ENCODE data around the gene ABI2.
"Not testable (repeated sequence)": the region's sequence is repeated elsewhere in the genome, so short reads cannot be mapped to it uniquely, and the experiment has no call there.

Gene ABI2

GRCh38 chr2:203360833-203361430 lies 32.7 kb downstream of the ABI2 start:
- DNase-seq = no peak

- DNase-seq = no peak
Measured at GRCh38 chr2:203361495-203361894, 33.3 kb downstream of the ABI2 start.

GRCh38 chr2:203361922-203362321 lies 33.7 kb downstream of the ABI2 start:
- DNase-seq = no peak

GRCh38 chr2:203366639-203367466 lies 38.7 kb downstream of the ABI2 start:
- no peak for DNase-seq

GRCh38 chr2:203372706-203373105 lies 44.5 kb downstream of the ABI2 start:
- not testable (repeated sequence) for DNase-seq

GRCh38 chr2:203376173-203376572 lies 48.0 kb downstream of the ABI2 start:
- DNase-seq = no peak

GRCh38 chr2:203379156-203379555 lies 51.0 kb downstream of the ABI2 start:
- no peak for DNase-seq

GRCh38 chr2:203383038-203383437 lies 54.8 kb downstream of the ABI2 start:
- no peak for DNase-seq

GRCh38 chr2:203388153-203388552 lies 60.0 kb downstream of the ABI2 start:
- not testable (repeated sequence) for DNase-seq

- no peak for DNase-seq
Measured at GRCh38 chr2:203394519-203395227, 66.5 kb downstream of the ABI2 start.

GRCh38 chr2:203395858-203396257 lies 67.7 kb downstream of the ABI2 start:
- peak; percentile 5 for DNase-seq

- DNase-seq = no peak
Measured at GRCh38 chr2:203396667-203397066, 68.5 kb downstream of the ABI2 start.

- DNase-seq = no peak
Measured at GRCh38 chr2:203399031-203399430, 70.8 kb downstream of the ABI2 start.

GRCh38 chr2:203400805-203401585 lies 72.8 kb downstream of the ABI2 start:
- no peak for DNase-seq

GRCh38 chr2:203404996-203405395 lies 76.8 kb downstream of the ABI2 start:
- no peak for DNase-seq

GRCh38 chr2:203407496-203407895 lies 79.3 kb downstream of the ABI2 start:
- DNase-seq = no peak

- no peak for DNase-seq
Measured at GRCh38 chr2:203412546-203413331, 84.5 kb downstream of the ABI2 start.

- no peak for DNase-seq
Measured at GRCh38 chr2:203413796-203414195, 85.6 kb downstream of the ABI2 start.

- DNase-seq = no peak
Measured at GRCh38 chr2:203418271-203418670, 90.1 kb downstream of the ABI2 start.

GRCh38 chr2:203427061-203427460 lies 98.9 kb downstream of the ABI2 start:
- DNase-seq = no peak

- DNase-seq = not testable (repeated sequence)
Measured at GRCh38 chr2:203429643-203430042, 101.4 kb downstream of the ABI2 start.

All from activated CD4-positive, alpha-beta T cell treated with anti-CD3 and anti-CD28 coated beads, Interleukin-10, Interleukin-2, amounts not matched to agents 100 ng/mL and 50 ng/mL, durations not matched to agents 16 hours and 8 hours (primary cell).